ENCODE data around the gene MUC5AC.
"Not testable (repeated sequence)": the region's sequence is repeated elsewhere in the genome, so short reads cannot be mapped to it uniquely, and the experiment has no call there.

MUC5AC gene

GRCh38 chr11:1140642-1141490, 16.9 kb upstream of the MUC5AC start:
- no peak for DNase-seq (ENCODE audit: low read depth in 2 of 2)

DNA sequence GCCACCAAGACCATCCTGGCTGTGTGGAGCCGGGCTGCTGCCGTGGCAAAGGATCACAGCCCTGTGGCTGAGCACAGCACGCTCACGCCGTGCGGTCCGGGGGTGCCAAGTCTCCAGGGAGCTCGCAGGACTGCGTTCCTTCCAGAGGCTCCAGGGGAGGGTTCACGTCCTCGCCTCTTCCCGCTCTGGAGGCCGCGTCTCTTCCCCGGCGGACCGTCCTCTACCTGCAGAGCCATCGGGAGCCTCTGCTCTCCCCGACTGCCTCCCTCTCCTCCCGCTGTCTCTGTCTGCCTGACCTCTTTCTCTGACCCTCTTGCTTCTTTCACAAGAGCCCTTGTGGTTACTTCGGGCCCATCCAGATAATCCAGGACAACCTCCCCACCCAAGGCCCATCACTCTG, 11.4 kb upstream of the MUC5AC start:
- no peak for DNase-seq (ENCODE audit: low read depth in 2 of 2)

- no peak for DNase-seq (ENCODE audit: low read depth in 2 of 2)
These were observed 10.0 kb upstream of the MUC5AC start for GRCh38 chr11:1147792-1148191.

GRCh38 chr11:1148752-1149180, 9.0 kb upstream of the MUC5AC start:
- DNase-seq (ENCODE audit: low read depth in 2 of 2): no peak

DNA sequence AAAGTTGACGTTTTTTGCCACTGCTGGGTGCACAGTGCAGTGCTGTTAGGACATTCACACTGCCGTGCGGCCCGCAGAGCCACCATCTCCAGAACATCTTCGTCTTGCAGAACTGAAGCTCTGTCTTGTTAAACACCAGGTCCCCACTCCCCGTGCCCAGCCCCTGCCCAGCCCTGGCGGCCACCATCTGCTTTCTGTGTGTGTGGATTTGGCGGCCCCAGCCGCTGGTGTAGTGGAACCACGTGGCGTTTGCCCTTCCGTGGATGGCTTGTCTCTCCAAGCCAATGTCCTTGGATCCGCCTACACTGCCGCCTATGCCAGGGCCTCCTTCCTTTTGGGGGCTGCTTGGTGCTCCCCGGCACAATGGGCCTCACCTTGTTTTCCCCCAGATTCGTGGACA, 8.2 kb upstream of the MUC5AC start:
- no peak for DNase-seq (ENCODE audit: low read depth in 2 of 2)

GRCh38 chr11:1150116-1150515, 7.6 kb upstream of the MUC5AC start:
- no peak for DNase-seq (ENCODE audit: low read depth in 2 of 2)

- no peak for DNase-seq (ENCODE audit: low read depth in 2 of 2)
These were observed 6.9 kb upstream of the MUC5AC start for GRCh38 chr11:1150769-1151365.

GRCh38 chr11:1151366-1152315, 6.1 kb upstream of the MUC5AC start:
- no peak for DNase-seq (ENCODE audit: low read depth in 2 of 2)

- DNase-seq (ENCODE audit: low read depth in 2 of 2): no peak
These were observed 5.2 kb upstream of the MUC5AC start for GRCh38 chr11:1152316-1153104.

DNA sequence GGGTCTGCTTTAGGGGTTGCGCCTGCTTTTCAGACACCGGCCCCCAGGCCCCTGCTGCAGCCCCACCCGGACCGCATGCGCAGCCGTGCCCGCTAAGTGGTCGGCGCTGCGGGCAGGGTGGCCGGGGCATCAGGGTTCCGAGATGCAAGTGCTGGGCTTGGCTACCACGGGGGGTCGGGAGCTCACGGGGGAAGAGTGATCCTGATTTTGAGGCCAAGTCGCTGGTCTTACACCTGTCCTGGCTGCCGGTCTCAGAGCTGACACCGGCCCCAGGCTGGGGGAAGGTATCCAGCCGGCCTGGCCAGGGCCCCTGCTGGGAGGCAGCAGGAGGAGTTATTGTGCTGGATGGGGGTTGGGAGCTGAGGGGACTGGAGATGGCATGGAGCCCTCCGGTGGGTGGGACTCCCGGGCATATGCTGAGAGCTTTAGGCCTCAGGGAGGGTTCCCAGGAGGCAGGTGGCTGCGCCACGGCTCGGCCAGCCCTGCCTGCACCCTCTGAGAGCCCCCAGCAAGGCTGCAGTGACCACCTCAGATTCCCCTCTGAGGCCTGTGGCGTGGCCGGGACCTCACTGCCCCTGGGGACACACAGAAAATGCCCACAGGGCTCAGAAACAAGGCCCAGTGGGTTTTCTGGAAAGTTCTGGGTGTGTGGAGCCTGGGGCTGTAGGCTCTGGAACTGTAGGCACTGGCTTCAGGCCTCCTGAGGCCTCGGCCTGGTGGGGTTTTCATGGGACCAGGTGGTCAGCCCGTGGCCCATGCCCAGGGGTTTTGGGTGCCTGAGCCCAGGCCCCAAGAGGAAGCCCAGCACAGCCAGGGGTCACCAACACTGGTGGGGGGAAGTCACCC, 4.4 kb upstream of the MUC5AC start:
- no peak for DNase-seq (ENCODE audit: low read depth in 2 of 2)

- DNase-seq (ENCODE audit: low read depth in 2 of 2): no peak
These were observed 3.7 kb upstream of the MUC5AC start for GRCh38 chr11:1153951-1154493.

- DNase-seq (ENCODE audit: low read depth in 2 of 2): not testable (repeated sequence)
These were observed 3.1 kb upstream of the MUC5AC start for GRCh38 chr11:1154656-1155055.

- no peak for DNase-seq (ENCODE audit: low read depth in 2 of 2)
These were observed 2.5 kb upstream of the MUC5AC start for GRCh38 chr11:1155274-1155693.

GRCh38 chr11:1156506-1157340, 1.0 kb upstream of the MUC5AC start:
- no peak for DNase-seq (ENCODE audit: low read depth in 2 of 2)

GRCh38 chr11:1157341-1157644, 460 bp upstream of the MUC5AC start:
- DNase-seq (ENCODE audit: low read depth in 2 of 2): no peak

- DNase-seq (ENCODE audit: low read depth in 2 of 2): no peak
These were observed 1.1 kb downstream of the MUC5AC start for GRCh38 chr11:1158681-1159487.

GRCh38 chr11:1159488-1160220, 1.9 kb downstream of the MUC5AC start:
- DNase-seq (ENCODE audit: low read depth in 2 of 2): not testable (repeated sequence)

Measured in activated CD8-positive, alpha-beta memory T cell treated with anti-CD3 and anti-CD28 coated beads for 4 hours (primary cell).